OCI-LY7 (cell line): ENCODE data around the gene DEXI.

Source experiments
- EZH2phosphoT487 ChIP-seq: fragments of 200-600 bp; sonication (generic); IDR thresholded peaks from 2 replicates; pipeline ENCODE4 v1.6.1; 2018; ENCODE audit warnings: low read depth, borderline replicate concordance, mild to moderate bottlenecking, mixed run types, antibody characterized with exemption, low read length, moderate library complexity, mixed read lengths
- TF ChIP-seq, protein P1 (sequence below): fragments of 200-600 bp; sonication (generic); conservative IDR thresholded peaks from 2 replicates; pipeline ENCODE4 v1.5.1; 2014; ENCODE audit warnings: mild to moderate bottlenecking, antibody characterized with exemption, low read length, moderate library complexity, mixed read lengths

DNA sequence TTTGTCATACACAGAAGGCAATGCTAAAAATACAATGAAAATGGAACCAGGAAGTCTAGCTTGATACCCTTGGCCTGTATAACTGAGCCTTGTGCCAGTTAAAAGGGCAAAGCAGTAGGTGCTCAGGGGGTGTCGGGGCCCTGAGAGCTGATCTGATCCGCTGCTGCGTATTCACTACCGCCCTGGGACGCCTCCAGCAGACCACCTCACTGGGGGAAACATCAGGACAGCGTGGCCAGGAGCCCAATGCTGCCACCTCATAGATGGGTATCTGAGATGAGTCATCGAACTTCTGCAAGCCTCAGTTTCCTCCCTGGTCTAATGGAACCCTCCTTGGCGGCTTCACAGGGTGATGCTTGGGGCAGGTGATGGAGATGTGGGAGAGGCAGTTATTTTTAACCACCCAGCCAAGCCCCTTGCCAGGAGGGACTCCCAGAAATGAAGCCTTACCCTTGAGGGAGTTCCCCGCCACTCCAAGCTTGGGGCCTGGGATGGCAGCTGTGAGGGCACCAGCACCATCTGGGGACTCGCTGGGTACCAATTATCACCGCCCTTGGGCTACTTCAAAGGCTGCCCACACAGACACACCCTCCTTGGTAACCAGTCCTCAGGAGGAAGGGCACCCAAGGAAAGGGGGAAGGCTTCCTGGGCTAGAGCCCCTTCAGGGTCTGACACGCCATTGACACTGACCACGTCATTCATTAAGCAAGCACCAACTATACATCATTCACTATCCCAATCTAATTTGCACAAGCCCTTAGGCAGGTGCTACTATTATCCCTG, 7.8 kb downstream of the DEXI start:
- TF ChIP-seq, protein P1, sequence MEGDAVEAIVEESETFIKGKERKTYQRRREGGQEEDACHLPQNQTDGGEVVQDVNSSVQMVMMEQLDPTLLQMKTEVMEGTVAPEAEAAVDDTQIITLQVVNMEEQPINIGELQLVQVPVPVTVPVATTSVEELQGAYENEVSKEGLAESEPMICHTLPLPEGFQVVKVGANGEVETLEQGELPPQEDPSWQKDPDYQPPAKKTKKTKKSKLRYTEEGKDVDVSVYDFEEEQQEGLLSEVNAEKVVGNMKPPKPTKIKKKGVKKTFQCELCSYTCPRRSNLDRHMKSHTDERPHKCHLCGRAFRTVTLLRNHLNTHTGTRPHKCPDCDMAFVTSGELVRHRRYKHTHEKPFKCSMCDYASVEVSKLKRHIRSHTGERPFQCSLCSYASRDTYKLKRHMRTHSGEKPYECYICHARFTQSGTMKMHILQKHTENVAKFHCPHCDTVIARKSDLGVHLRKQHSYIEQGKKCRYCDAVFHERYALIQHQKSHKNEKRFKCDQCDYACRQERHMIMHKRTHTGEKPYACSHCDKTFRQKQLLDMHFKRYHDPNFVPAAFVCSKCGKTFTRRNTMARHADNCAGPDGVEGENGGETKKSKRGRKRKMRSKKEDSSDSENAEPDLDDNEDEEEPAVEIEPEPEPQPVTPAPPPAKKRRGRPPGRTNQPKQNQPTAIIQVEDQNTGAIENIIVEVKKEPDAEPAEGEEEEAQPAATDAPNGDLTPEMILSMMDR = no peak
- TF ChIP-seq EZH2phosphoT487 = no peak
